ENCODE data around the gene CCT8L2.
"Not testable (repeated sequence)": the region's sequence is repeated elsewhere in the genome, so short reads cannot be mapped to it uniquely, and the experiment has no call there.

CCT8L2 gene

DNA sequence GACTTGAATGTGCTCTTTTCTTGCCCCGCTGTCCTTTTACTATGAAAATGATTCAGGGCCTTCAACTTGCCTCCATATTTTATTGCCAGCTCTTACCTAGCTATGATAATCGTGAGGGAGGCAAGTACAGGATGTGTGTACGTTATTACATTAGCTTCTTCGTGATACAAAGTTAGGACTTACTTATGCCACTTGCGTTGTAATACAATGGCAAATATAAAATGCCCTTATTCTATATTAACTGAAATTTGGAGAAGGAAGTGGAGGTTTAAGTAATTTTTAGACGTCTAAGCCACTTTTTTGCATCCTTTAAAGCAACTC lies 10.8 kb upstream of the CCT8L2 start:
- H3K4me3 ChIP-seq (ENCODE audit: low read depth, low read length) = no peak overlapping the region
- TF ChIP-seq, protein P1, sequence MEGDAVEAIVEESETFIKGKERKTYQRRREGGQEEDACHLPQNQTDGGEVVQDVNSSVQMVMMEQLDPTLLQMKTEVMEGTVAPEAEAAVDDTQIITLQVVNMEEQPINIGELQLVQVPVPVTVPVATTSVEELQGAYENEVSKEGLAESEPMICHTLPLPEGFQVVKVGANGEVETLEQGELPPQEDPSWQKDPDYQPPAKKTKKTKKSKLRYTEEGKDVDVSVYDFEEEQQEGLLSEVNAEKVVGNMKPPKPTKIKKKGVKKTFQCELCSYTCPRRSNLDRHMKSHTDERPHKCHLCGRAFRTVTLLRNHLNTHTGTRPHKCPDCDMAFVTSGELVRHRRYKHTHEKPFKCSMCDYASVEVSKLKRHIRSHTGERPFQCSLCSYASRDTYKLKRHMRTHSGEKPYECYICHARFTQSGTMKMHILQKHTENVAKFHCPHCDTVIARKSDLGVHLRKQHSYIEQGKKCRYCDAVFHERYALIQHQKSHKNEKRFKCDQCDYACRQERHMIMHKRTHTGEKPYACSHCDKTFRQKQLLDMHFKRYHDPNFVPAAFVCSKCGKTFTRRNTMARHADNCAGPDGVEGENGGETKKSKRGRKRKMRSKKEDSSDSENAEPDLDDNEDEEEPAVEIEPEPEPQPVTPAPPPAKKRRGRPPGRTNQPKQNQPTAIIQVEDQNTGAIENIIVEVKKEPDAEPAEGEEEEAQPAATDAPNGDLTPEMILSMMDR (IDR thresholded peaks at IDR 0.05; ENCODE audit: low read depth, low read length) = no peak

- H3K4me3 ChIP-seq (ENCODE audit: low read depth, low read length) = not testable (repeated sequence)
These were observed 10.3 kb upstream of the CCT8L2 start for GRCh38 chr22:16602728-16603447.

DNA sequence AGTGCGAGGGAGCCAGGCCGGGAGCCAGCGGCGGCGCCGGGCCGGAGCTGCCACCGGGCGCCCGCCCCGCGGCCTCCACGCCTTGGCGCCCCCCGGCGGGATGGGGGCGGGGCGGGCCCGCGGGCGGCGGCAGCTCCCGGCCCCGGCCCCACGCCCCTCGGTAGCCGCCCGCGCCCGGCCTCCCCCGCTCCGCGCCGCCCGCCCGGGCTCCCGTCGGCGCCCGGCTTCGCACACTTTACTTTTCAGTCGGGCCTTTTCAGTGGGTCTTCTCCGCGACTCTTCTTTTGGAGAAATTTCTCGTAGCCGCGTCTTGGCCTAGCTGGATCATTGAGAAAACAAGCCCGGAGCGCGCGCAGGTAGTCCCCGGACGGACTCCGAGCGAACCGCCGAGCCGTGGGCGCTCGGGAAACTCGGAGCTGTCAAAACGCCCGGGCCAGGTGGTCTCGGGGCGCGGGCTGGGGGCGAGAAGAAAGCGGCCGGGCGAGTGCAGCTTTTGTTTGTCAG lies 9.7 kb upstream of the CCT8L2 start:
- not testable (repeated sequence) for H3K4me3 ChIP-seq (ENCODE audit: low read depth, low read length)

DNA sequence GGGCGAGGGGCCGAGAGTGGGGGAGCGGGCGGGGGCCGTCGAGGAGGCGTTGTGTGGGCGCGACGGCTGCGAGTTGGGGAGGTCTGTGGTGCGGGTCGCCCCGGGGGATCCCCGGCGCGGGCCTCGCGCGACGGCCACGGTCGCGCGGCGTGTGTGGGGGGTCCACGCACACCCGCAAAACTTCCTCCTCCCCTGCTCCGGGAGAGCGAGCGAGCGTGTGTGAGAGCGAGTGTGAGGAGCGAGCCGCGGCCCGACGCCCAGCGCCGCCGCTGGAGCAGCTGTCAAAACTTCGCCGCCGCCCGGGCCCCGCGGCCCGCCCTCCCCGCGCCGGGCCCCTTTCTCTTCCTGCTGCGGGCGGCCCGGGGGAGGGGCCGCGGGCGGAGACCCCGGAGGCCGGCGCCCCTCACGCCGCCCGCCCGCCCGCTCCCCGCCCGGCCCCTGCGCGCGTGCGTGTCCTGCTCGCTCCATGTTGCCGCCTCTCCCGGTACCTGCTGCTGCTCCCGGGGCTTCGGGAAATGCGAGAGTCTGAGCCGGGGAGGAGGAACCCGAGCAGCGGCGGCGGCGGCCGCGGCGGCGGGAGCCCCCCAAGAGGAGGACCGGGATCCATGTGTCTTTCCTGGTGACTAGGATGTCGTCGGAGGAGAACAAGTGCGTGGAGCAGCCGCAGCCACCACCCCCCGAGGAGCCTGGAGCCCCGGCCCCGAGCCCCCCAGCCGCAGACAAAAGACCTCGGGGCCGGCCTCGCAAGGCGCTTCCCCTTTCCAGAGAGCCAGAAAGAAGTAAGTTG lies 9.0 kb upstream of the CCT8L2 start:
- H3K4me3 ChIP-seq (ENCODE audit: low read depth, low read length) = no peak overlapping the region
- TF ChIP-seq, protein P1 (IDR thresholded peaks at IDR 0.05; ENCODE audit: low read depth, low read length) = no peak

DNA sequence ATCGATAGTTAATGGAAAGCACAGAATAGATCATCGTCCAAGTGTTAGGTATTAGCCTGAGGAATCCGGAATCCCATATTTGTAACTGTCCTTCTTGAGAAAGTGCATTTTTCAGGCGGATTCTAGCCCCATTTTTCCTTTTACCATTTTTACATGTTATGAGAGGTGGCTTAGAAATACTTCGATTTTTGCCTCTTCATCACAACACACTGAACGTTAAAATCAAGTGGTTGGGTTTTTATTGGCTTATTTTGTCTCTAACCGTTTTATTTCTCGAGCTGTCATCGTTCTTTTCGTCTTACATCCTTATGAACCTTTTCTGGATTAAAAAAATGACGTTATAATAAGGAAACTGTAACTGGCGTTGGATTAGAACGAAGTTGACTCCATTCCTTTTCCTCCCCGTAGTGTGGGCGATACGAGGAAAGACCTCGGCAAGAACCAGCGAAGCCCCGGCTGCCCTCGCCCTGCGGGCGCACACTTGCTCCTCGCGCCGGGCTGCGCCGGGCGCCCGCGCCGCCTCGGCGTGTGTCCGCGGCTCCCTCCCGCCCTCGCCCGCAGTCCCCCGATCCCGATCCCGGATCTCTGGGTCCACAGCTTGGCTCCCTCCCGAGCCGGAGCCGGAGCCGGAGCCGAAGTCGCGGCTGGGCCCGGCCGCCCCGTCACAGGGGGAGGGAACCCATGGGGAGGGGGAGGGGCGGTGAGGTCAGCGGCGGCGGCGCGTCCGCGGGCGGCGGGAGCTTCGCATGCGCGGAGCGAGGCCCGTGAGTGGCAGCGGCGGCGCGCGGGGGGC lies 8.2 kb upstream of the CCT8L2 start:
- H3K4me3 ChIP-seq (ENCODE audit: low read depth, low read length) = not testable (repeated sequence)

GRCh38 chr22:16599648-16600047 lies 7.0 kb upstream of the CCT8L2 start:
- not testable (repeated sequence) for H3K4me3 ChIP-seq (ENCODE audit: low read depth, low read length)

- not testable (repeated sequence) for H3K4me3 ChIP-seq (ENCODE audit: low read depth, low read length)
These were observed 2.6 kb upstream of the CCT8L2 start for GRCh38 chr22:16595251-16595650.

GRCh38 chr22:16594026-16594425 lies 1.4 kb upstream of the CCT8L2 start:
- TF ChIP-seq, protein P1 (IDR thresholded peaks at IDR 0.05; ENCODE audit: low read depth, low read length) = no peak
- no peak overlapping the region for H3K4me3 ChIP-seq (ENCODE audit: low read depth, low read length)

GRCh38 chr22:16592231-16592630 lies 379 bp downstream of the CCT8L2 start:
- H3K4me3 ChIP-seq (ENCODE audit: low read depth, low read length) = not testable (repeated sequence)

- H3K4me3 ChIP-seq (ENCODE audit: low read depth, low read length) = not testable (repeated sequence)
These were observed 1.5 kb downstream of the CCT8L2 start for GRCh38 chr22:16591136-16591535.

- TF ChIP-seq, protein P1 (IDR thresholded peaks at IDR 0.05; ENCODE audit: low read depth, low read length) = no peak
These were observed 5.6 kb downstream of the CCT8L2 start for GRCh38 chr22:16586991-16587390.

More at GRCh38 chr22:16586991-16587390, 5.6 kb downstream of the CCT8L2 start:
- no peak overlapping the region for H3K4me3 ChIP-seq (ENCODE audit: low read depth, low read length)
